DMS153 treated with DMSO at 0.1 percent for 48 hours (cell line): Measurements from ENCODE around the gene TUSC2.
A peak's percentile ranks its signal among the peaks of the same experiment; 100 is the strongest.

Source experiments
- DNase-seq: peaks from one replicate; lab custom pipeline; 2025; ENCODE audit not compliant: unreplicated experiment; lab: John Stamatoyannopoulos, UW

TUSC2 gene

GRCh38 chr3:50336452-50337174 lies 8.6 kb upstream of the TUSC2 start:
- DNase-seq: no peak

- no peak for DNase-seq
These were observed 6.5 kb upstream of the TUSC2 start for GRCh38 chr3:50334339-50335075.

- DNase-seq: no peak
These were observed 5.8 kb upstream of the TUSC2 start for GRCh38 chr3:50333744-50334328.

GRCh38 chr3:50331364-50331907 lies 3.4 kb upstream of the TUSC2 start:
- no peak for DNase-seq

GRCh38 chr3:50330330-50330729 lies 2.3 kb upstream of the TUSC2 start:
- DNase-seq: no peak

- no peak for DNase-seq
These were observed 894 bp downstream of the TUSC2 start for GRCh38 chr3:50327129-50327528.

- DNase-seq: no peak
These were observed 1.9 kb downstream of the TUSC2 start for GRCh38 chr3:50326182-50326541.

GRCh38 chr3:50325497-50326181 lies 2.4 kb downstream of the TUSC2 start:
- DNase-seq: no peak

GRCh38 chr3:50325113-50325480 lies 2.9 kb downstream of the TUSC2 start:
- DNase-seq: no peak

- DNase-seq: no peak
These were observed 3.5 kb downstream of the TUSC2 start for GRCh38 chr3:50324351-50325112.

- no peak for DNase-seq
These were observed 4.3 kb downstream of the TUSC2 start for GRCh38 chr3:50323614-50324199.

- DNase-seq: peak; percentile 14
These were observed 4.9 kb downstream of the TUSC2 start for GRCh38 chr3:50323092-50323600.

GRCh38 chr3:50322386-50323091 lies 5.5 kb downstream of the TUSC2 start, which contains the start of gene HYAL2:
HYAL2 (minus strand) TSS chr3:50322745; CDS start chr3:50320489, 2,256 bp downstream.
- peak; percentile 14 for DNase-seq

- no peak for DNase-seq
These were observed 6.0 kb downstream of the TUSC2 start for GRCh38 chr3:50322115-50322385.

- DNase-seq: peak; percentile 18
These were observed 6.5 kb downstream of the TUSC2 start for GRCh38 chr3:50321336-50322114.

- no peak for DNase-seq
These were observed 7.1 kb downstream of the TUSC2 start for GRCh38 chr3:50320853-50321335.

GRCh38 chr3:50319894-50320625 lies 8.0 kb downstream of the TUSC2 start:
- DNase-seq: no peak
